VCaP (cell line): ENCODE data around the gene ABI3BP.

ENCODE experiments used
- H3K27ac ChIP-seq: fragments of 450-650 bp; 2 replicates; pipeline ENCODE4 v1.5.1; 2017
- TF ChIP-seq, protein P1 (sequence below): fragments of 450-650 bp; conservative IDR thresholded peaks from 2 replicates; pipeline ENCODE4 v1.5.1; 2017; ENCODE audit warnings: mild to moderate bottlenecking, moderate library complexity

Gene ABI3BP

DNA sequence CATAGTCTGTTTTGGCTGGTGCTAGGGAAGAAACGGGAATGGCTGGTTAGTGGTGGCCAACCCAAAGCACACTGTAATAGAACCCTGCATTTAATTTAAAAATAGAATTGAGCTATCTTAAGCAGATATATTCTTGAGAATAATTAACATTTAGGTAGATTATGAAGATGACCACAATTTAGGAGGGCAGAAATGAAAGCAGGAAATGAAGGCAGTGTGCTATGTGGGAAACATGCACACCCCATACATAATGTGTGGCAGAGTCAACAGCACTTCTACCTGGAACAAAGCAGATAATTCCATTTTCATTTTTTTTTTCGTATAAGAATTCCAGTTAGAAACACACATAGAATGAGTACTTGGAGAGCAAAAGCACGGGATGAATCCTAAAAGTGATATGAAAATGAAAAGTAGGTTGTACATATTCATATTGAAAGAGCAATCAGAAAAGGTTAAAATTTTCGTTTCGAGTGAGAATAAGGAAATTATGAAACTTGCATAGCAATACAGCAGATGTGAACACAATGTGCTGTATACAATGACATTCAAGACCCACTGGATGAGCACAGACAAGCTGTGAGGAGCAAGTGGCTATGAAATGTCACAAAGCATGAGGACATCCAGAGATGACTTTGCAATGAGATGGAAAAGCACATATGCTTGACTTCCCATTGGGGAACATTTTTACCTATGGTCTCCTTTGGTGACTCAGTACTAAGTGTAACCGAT, 181.3 kb downstream of the ABI3BP start:
- H3K27ac ChIP-seq, result no peak overlapping the region

DNA sequence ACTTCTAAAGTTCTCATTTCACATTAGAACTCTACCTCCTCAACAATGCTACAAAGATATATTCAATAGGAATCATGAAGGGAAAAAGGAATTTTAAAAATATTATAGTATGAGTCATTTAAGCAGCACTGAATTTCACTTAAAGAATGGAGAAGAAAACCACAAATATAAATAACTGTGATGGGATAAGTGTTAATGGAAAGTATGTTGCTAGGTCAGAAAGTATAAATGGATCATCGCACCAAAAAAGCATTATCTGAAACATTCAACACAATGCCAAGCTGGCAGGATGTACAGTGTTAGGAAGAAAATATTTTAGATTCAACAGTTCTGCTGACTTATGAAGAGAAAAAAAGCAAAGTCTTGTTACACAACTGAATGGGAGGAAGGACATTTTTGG, 182.6 kb downstream of the ABI3BP start:
- H3K27ac ChIP-seq, result no peak overlapping the region
- TF ChIP-seq, protein P1, sequence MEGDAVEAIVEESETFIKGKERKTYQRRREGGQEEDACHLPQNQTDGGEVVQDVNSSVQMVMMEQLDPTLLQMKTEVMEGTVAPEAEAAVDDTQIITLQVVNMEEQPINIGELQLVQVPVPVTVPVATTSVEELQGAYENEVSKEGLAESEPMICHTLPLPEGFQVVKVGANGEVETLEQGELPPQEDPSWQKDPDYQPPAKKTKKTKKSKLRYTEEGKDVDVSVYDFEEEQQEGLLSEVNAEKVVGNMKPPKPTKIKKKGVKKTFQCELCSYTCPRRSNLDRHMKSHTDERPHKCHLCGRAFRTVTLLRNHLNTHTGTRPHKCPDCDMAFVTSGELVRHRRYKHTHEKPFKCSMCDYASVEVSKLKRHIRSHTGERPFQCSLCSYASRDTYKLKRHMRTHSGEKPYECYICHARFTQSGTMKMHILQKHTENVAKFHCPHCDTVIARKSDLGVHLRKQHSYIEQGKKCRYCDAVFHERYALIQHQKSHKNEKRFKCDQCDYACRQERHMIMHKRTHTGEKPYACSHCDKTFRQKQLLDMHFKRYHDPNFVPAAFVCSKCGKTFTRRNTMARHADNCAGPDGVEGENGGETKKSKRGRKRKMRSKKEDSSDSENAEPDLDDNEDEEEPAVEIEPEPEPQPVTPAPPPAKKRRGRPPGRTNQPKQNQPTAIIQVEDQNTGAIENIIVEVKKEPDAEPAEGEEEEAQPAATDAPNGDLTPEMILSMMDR, result no peak

More for the DNA sequence above, 181.3 kb downstream of the ABI3BP start:
- TF ChIP-seq, protein P1, result no peak

DNA sequence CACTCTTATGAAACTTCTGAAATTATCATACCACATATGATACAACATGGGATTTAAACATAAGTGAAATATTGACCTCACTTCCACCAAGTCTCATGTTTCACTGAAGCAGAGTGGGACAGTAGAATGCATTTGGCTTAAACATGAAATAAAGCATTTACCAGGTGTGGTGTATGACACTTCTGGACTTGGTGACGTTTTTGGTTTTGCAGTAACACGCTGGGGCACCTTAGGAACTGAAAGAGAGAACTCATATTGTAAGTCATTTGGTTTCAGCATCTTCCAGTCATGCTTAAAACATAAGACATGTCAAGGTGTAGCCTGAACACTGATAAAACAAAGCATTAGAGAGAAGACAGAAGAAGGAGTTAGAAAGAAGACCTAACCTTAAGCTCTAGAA, 188.6 kb downstream of the ABI3BP start:
- H3K27ac ChIP-seq, result no peak overlapping the region
- TF ChIP-seq, protein P1, result no peak

DNA sequence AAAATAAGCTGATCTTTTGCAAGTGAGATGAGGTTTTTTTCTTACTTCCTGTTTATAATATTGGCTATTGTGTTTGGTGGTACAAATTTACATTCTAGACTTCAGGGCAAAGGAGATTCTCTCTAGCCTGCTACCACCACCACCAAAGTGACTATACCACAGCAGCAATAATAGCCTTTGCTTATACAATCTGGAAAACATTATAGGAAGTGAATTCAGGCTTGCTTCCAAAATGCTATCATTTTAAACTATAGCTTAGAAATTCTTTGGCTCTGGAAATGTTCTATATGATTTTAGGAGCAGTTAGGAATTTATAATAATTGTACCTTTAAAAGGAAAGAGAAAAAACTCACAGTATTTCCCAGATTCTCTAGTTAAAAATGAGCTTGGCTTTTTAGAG, 189.5 kb downstream of the ABI3BP start:
- no peak overlapping the region for H3K27ac ChIP-seq
- TF ChIP-seq, protein P1, result no peak

DNA sequence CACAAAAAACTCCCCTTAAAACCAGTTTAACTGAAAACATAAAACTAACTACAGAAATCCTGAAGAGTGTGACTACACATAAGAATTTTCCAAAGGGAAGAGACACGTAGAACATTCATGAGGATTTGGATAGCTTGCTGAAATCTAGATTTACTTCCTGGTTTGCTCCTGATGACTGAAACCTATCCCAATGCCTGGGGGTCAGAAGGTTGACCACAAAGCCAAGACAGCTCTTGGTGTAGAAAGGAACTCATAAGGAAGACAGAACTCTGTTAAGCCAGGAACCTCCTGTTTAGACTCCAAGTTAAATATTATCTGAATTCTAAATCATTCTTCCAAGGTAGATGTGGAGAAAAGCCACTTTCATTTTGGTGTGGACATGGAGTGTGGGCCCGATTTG, 191.1 kb downstream of the ABI3BP start:
- TF ChIP-seq, protein P1, result no peak
- no peak overlapping the region for H3K27ac ChIP-seq

DNA sequence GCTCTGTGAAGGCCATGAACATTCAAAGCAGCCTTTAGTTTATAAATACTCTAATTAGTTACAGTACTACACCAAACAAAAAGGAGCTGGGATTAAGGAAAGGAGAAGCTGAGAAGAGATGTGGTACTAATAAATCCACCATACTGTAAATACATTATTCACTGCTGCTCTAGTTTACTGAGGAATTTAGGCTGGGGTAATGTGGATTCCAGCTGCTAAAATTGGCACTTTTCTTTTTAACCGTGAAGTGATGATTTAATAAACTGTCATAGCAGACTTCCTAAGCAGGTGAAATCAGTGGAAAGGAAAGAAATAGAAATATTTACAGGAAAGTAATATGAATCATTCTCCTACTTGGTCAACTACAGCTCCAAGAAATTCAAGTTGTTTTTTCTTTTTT, 195.2 kb downstream of the ABI3BP start:
- TF ChIP-seq, protein P1, result no peak

DNA sequence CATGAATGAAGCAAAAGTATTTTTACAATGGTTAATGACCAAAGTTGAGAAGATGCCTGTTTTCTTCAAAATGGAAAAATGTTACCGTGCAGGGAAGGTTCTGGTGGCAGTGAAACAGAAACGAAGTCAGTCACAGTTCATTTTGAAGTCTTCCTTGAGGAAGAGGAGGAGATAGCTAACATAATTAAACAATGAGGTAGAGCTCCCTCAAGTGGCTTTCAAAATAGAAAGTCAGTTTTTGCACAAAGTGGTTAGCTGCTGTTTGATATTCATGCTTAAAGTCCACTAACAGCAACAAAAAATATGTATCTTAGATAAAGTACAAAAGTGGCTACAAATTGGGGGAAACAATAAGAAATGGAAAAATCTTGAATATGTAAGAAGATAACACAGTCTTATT, 196.7 kb downstream of the ABI3BP start:
- H3K27ac ChIP-seq, result no peak overlapping the region
- TF ChIP-seq, protein P1, result peak; percentile 64

More for the DNA sequence above, 195.2 kb downstream of the ABI3BP start:
- no peak overlapping the region for H3K27ac ChIP-seq
